HG03460 (cell line): ENCODE results near the gene FAM24B.

Experiments used
- ATAC-seq: cut with Tn5 transposase; IDR thresholded peaks from one replicate; pipeline ENCODE4 v1.9.1; 2021; ENCODE audit not compliant: unreplicated experiment

The FAM24B gene

GRCh38 chr10:122828716-122829255, 50.6 kb downstream of the FAM24B start:
- ATAC-seq: no peak

GRCh38 chr10:122827302-122827701, 52.1 kb downstream of the FAM24B start:
- ATAC-seq: no peak

DNA sequence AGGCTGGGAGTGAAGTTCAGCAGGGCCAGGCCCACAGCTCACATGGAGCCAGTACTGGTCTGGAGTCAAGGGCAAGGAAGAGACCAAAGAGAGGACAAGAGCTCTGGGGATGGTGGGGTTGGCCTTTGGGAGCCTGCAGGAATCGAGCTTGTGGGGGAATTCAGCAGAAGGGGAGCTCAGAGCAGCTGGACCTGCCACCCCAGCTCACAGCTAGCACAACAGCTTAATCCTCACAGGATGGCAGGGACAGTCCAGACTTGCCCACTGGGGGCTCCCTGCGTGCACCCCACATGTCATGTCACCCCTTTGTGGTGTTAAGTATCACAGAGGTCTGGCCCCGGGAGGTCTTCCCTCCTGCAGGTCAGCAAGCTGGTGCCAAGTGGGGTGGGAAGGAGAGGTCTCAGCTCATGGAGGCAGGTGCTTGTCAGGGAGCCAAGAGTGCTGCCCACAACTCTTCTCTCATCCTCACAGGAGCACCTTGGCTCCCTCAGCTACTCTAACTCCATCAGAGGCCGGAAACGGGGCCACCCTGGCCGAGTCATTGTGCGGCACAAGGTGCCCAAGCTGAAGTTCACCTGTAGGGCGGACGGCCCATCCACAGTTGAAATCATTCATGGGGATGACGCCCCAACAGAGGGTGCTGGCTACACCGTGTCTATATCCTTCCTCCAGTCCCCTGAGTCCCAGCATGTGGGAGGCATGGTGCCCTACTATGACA, 56.2 kb downstream of the FAM24B start:
- no peak for ATAC-seq

DNA sequence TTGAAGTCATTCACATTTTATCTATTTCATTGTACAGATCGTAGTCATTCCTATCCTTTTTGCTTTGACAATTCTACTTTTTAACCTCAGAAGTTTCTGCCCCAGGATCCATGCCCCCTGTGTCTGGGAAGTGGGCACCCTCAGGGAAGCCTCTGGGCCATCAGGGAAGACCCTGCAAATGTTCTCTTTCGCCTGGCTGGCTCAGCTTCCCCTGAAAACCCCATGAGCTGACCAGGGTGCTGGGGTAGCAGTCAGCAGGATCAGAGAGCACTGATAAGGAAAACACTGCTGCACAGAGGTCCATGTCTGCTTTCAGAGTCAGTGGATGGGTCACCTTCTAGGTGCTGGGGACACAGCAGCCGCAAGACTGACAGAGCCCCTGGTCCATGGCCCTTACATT, 57.6 kb downstream of the FAM24B start:
- no peak for ATAC-seq

DNA sequence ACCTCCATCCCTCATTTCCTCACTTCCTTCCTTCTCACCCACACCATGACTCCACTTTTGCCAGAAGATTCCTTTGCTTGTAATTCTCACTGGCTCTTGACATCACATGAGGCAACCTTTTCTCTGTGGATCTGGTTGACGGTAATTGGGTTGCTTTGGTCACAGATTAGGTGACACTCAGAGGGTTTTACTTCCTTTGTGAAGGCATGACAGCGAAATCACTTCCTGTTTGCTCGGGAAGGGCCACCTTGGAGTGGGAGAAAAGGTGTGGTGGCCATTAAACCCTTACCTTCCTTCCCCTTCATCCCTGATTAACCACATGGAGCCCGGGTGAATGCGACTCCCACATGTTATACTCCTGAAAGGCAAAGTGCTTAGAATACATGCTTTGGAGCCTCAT, 63.9 kb downstream of the FAM24B start:
- no peak for ATAC-seq

- no peak for ATAC-seq
Measured at GRCh38 chr10:122814493-122814892, 64.9 kb downstream of the FAM24B start.

DNA sequence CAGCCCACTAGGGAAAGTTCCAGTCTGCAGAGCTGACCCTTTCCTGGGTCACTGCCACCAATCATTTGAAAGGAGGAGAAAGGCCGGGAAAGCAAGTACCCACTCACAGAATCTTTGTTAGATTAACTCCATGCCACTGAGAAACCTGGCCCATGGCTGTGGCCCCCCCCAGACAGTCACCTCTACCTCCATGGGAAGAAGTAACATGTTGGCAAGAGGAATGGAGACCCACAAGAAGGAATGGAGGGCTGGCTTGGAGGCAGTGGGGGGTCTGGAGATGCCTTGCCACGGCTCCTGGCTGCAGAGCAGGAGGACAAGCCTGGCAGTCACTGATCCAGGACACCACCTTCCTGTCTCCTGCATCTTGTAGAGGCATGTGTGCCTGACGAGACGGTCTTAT, 66.6 kb downstream of the FAM24B start:
- no peak for ATAC-seq

DNA sequence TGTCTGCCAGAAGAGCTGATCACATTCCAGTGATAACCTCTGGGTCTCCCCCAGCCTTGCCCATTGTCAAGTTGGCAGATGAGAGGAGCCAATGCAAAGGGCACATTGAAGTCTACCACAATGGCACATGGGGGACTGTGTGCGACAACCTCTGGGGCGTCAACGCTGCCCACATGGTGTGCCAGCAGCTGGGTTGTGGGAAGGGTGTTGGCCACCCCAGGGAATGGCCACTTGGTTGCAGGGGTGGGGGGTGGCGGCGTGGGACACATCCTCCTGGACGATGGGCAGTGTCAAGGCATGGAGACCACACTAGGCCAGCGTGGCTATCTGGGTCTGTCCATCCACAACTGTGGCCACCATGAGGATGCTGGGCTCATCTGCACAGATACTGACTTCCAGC, 77.1 kb downstream of the FAM24B start:
- no peak for ATAC-seq
